Subcutaneous abdominal adipose tissue (tissue), 5 donors: ENCODE data around the gene GRID1.

Experiments
- H3K27ac ChIP-seq: one replicate; pipeline ENCODE4 v1.7.0; 2013; ENCODE audit warnings: low read depth, mild to moderate bottlenecking, inconsistent platforms, low read length, moderate library complexity
- H3K27me3 ChIP-seq, 5 donors: one replicate each; pipeline ENCODE4 v1.7.0; 2013; ENCODE audit warnings: low read length in 5 of 5, inconsistent platforms in 1 of 5; ENCODE audit not compliant: control insufficient read depth in 5 of 5, insufficient read depth in 4 of 5
- H3K36me3 ChIP-seq, 5 donors: one replicate each; pipeline ENCODE4 v1.7.0; 2013; ENCODE audit warnings: low read length in 5 of 5; ENCODE audit not compliant: control insufficient read depth in 5 of 5, insufficient read depth in 5 of 5
- H3K4me1 ChIP-seq, 5 donors: one replicate each; pipeline ENCODE4 v1.7.0; 2013; ENCODE audit warnings: low read length in 5 of 5, mild to moderate bottlenecking in 3 of 5, moderate library complexity in 1 of 5; ENCODE audit not compliant: control insufficient read depth in 5 of 5, insufficient read depth in 5 of 5
- H3K4me3 ChIP-seq, 5 donors: one replicate each; pipeline ENCODE4 v1.7.0; 2013; ENCODE audit warnings: low read length in 5 of 5, low read depth in 1 of 5
- H3K9ac ChIP-seq, 5 donors: one replicate each; pipeline ENCODE4 v1.7.0; 2013; ENCODE audit warnings: low read length in 5 of 5, mild to moderate bottlenecking in 4 of 5, moderate library complexity in 3 of 5
- H3K9me3 ChIP-seq, 5 donors: one replicate each; pipeline ENCODE4 v1.7.0; 2013; ENCODE audit warnings: low read length in 5 of 5; ENCODE audit not compliant: control insufficient read depth in 5 of 5
- donor health status: healthy.
- donor health status: healthy.
- donor health status: healthy.
- donor health status: healthy.
- donor health status: healthy.

GRID1 gene

GRCh38 chr10:86048571-86048970, 318.0 kb downstream of the GRID1 start:
- no peaks in the 10 kb centered on the region for H3K36me3 ChIP-seq
- no peak overlapping the region for H3K9ac ChIP-seq
- no peaks in the 10 kb centered on the region for H3K27me3 ChIP-seq
- H3K4me1 ChIP-seq: no peaks in the 10 kb centered on the region
- no peak overlapping the region for H3K4me3 ChIP-seq
- H3K9me3 ChIP-seq: peaks cover 0 to 4% (median 0%) of the 10 kb centered on the region in 5 donors
- H3K27ac ChIP-seq: no peak overlapping the region

GRCh38 chr10:86047588-86047987, 319.0 kb downstream of the GRID1 start:
- H3K9ac ChIP-seq: no peak overlapping the region

GRCh38 chr10:86046845-86047460, 319.6 kb downstream of the GRID1 start:
- Histone ChIP-seq H3K27ac (no peak overlapping the region), H3K9ac (no peak overlapping the region), H3K4me3 (no peak overlapping the region), H3K27me3 (no peaks in the 10 kb centered on the region), H3K36me3 (no peaks in the 10 kb centered on the region), H3K4me1 (no peaks in the 10 kb centered on the region), H3K9me3 (peaks cover 0 to 4% (median 0%) of the 10 kb centered on the region in 5 donors)

More at GRCh38 chr10:86047588-86047987, 319.0 kb downstream of the GRID1 start:
- Histone ChIP-seq H3K36me3 (no peaks in the 10 kb centered on the region), H3K27ac (no peak overlapping the region), H3K4me3 (no peak overlapping the region), H3K9me3 (peaks cover 0 to 4% (median 0%) of the 10 kb centered on the region in 5 donors), H3K27me3 (no peaks in the 10 kb centered on the region), H3K4me1 (no peaks in the 10 kb centered on the region)

GRCh38 chr10:86045896-86046295, 320.7 kb downstream of the GRID1 start:
- Histone ChIP-seq H3K9ac (no peak overlapping the region), H3K36me3 (no peaks in the 10 kb centered on the region), H3K4me1 (no peaks in the 10 kb centered on the region), H3K4me3 (no peak overlapping the region), H3K27me3 (no peaks in the 10 kb centered on the region), H3K27ac (no peak overlapping the region), H3K9me3 (peaks cover 0 to 4% (median 0%) of the 10 kb centered on the region in 5 donors)

- no peaks in the 10 kb centered on the region for H3K27me3 ChIP-seq
- H3K27ac ChIP-seq: no peak overlapping the region
- no peaks in the 10 kb centered on the region for H3K9me3 ChIP-seq
- no peak overlapping the region for H3K4me3 ChIP-seq
- H3K36me3 ChIP-seq: no peaks in the 10 kb centered on the region
- H3K9ac ChIP-seq: no peak overlapping the region
- no peaks in the 10 kb centered on the region for H3K4me1 ChIP-seq
These were observed 322.6 kb downstream of the GRID1 start for GRCh38 chr10:86044029-86044428.

- Histone ChIP-seq H3K4me1 (no peaks in the 10 kb centered on the region), H3K27ac (no peak overlapping the region), H3K9ac (no peak overlapping the region), H3K9me3 (no peaks in the 10 kb centered on the region), H3K27me3 (no peaks in the 10 kb centered on the region), H3K4me3 (no peak overlapping the region), H3K36me3 (no peaks in the 10 kb centered on the region)
These were observed 323.4 kb downstream of the GRID1 start for GRCh38 chr10:86043236-86043635.

GRCh38 chr10:86042161-86042560, 324.4 kb downstream of the GRID1 start:
- no peak overlapping the region for H3K4me3 ChIP-seq
- H3K27ac ChIP-seq: no peak overlapping the region
- no peaks in the 10 kb centered on the region for H3K27me3 ChIP-seq
- H3K9ac ChIP-seq: no peak overlapping the region
- no peaks in the 10 kb centered on the region for H3K4me1 ChIP-seq
- no peaks in the 10 kb centered on the region for H3K36me3 ChIP-seq
- H3K9me3 ChIP-seq: no peaks in the 10 kb centered on the region

GRCh38 chr10:86041116-86041515, 325.5 kb downstream of the GRID1 start:
- no peak overlapping the region for H3K9ac ChIP-seq

GRCh38 chr10:86038371-86038770, 328.2 kb downstream of the GRID1 start:
- Histone ChIP-seq H3K9me3 (no peaks in the 10 kb centered on the region), H3K4me1 (no peaks in the 10 kb centered on the region), H3K27me3 (no peaks in the 10 kb centered on the region), H3K36me3 (no peaks in the 10 kb centered on the region), H3K9ac (no peak overlapping the region), H3K4me3 (no peak overlapping the region), H3K27ac (no peak overlapping the region)

More at GRCh38 chr10:86041116-86041515, 325.5 kb downstream of the GRID1 start:
- Histone ChIP-seq H3K4me1 (no peaks in the 10 kb centered on the region), H3K4me3 (no peak overlapping the region), H3K36me3 (no peaks in the 10 kb centered on the region), H3K27ac (no peak overlapping the region), H3K27me3 (no peaks in the 10 kb centered on the region), H3K9me3 (no peaks in the 10 kb centered on the region)

GRCh38 chr10:86037096-86037495, 329.5 kb downstream of the GRID1 start:
- Histone ChIP-seq H3K36me3 (no peaks in the 10 kb centered on the region), H3K4me3 (no peak overlapping the region), H3K9me3 (no peaks in the 10 kb centered on the region), H3K27ac (no peak overlapping the region), H3K27me3 (no peaks in the 10 kb centered on the region), H3K4me1 (no peaks in the 10 kb centered on the region), H3K9ac (no peak overlapping the region)

- H3K36me3 ChIP-seq: no peaks in the 10 kb centered on the region
These were observed 330.1 kb downstream of the GRID1 start for GRCh38 chr10:86036544-86036831.

More at GRCh38 chr10:86036544-86036831, 330.1 kb downstream of the GRID1 start:
- Histone ChIP-seq H3K27me3 (no peaks in the 10 kb centered on the region), H3K27ac (no peak overlapping the region), H3K4me1 (no peaks in the 10 kb centered on the region), H3K9ac (no peak overlapping the region), H3K4me3 (no peak overlapping the region), H3K9me3 (no peaks in the 10 kb centered on the region)
